SH-SY5Y (cell line): ENCODE data around the gene KAT6B.

Source experiments
- GATA2 ChIP-seq: IDR thresholded peaks from 2 replicates; pipeline ENCODE4 v1.6.1; 2011; ENCODE audit warnings: mild to moderate bottlenecking, low read depth, low read length
- GATA3 ChIP-seq: IDR thresholded peaks from 2 replicates; pipeline ENCODE4 v1.6.1; 2011; ENCODE audit warnings: low read depth, mild to moderate bottlenecking, low read length, moderate library complexity

KAT6B gene

GRCh38 chr10:74887614-74888284 is 61.3 kb downstream of the KAT6B start:
- no peak for TF ChIP-seq GATA2
- TF ChIP-seq GATA3: no peak

- TF ChIP-seq GATA3 (no peak), GATA2 (no peak)
Measured at GRCh38 chr10:74888962-74889661, 62.7 kb downstream of the KAT6B start.

GRCh38 chr10:74889662-74889998 is 63.2 kb downstream of the KAT6B start:
- TF ChIP-seq GATA3 (no peak), GATA2 (no peak)

GRCh38 chr10:74890460-74890859 is 64.1 kb downstream of the KAT6B start:
- TF ChIP-seq GATA3 (no peak), GATA2 (no peak)

GRCh38 chr10:74891053-74891452 is 64.7 kb downstream of the KAT6B start:
- TF ChIP-seq GATA3: no peak
- no peak for TF ChIP-seq GATA2

GRCh38 chr10:74892839-74893238 is 66.4 kb downstream of the KAT6B start:
- no peak for TF ChIP-seq GATA2
- TF ChIP-seq GATA3: no peak

GRCh38 chr10:74896788-74897527 is 70.6 kb downstream of the KAT6B start:
- TF ChIP-seq GATA3 (no peak), GATA2 (no peak)

- TF ChIP-seq GATA2: no peak
- no peak for TF ChIP-seq GATA3
Measured at GRCh38 chr10:74898201-74898976, 72.0 kb downstream of the KAT6B start.

- TF ChIP-seq GATA3: no peak
- TF ChIP-seq GATA2: no peak
Measured at GRCh38 chr10:74900297-74900696, 73.9 kb downstream of the KAT6B start.

- TF ChIP-seq GATA3: no peak
- TF ChIP-seq GATA2: no peak
Measured at GRCh38 chr10:74901301-74901700, 74.9 kb downstream of the KAT6B start.

- no peak for TF ChIP-seq GATA2
- no peak for TF ChIP-seq GATA3
Measured at GRCh38 chr10:74901867-74902450, 75.6 kb downstream of the KAT6B start.

GRCh38 chr10:74903491-74903890 is 77.1 kb downstream of the KAT6B start:
- TF ChIP-seq GATA3: no peak
- TF ChIP-seq GATA2: no peak

GRCh38 chr10:74906611-74907198 is 80.3 kb downstream of the KAT6B start:
- TF ChIP-seq GATA2 (no peak), GATA3 (no peak)

GRCh38 chr10:74909670-74910069 is 83.3 kb downstream of the KAT6B start:
- TF ChIP-seq GATA2 (no peak), GATA3 (no peak)
